ENCODE measurements around the gene FHAD1.

Gene FHAD1

GRCh38 chr1:15439325-15439724 is 192.3 kb downstream of the FHAD1 start:
- DNase-seq (ENCODE audit: low read depth): no peak

- DNase-seq (ENCODE audit: low read depth): no peak
These were observed 193.3 kb downstream of the FHAD1 start for GRCh38 chr1:15440357-15440756.

GRCh38 chr1:15441247-15441646 is 194.2 kb downstream of the FHAD1 start:
- no peak for DNase-seq (ENCODE audit: low read depth)

- DNase-seq (ENCODE audit: low read depth): no peak
These were observed 195.1 kb downstream of the FHAD1 start for GRCh38 chr1:15442119-15442518.

GRCh38 chr1:15442759-15443158 is 195.7 kb downstream of the FHAD1 start:
- DNase-seq (ENCODE audit: low read depth): no peak

GRCh38 chr1:15443281-15443680 is 196.3 kb downstream of the FHAD1 start:
- no peak for DNase-seq (ENCODE audit: low read depth)

- DNase-seq (ENCODE audit: low read depth): no peak
These were observed 197.7 kb downstream of the FHAD1 start for GRCh38 chr1:15444468-15445389.

- no peak for DNase-seq (ENCODE audit: low read depth)
These were observed 198.5 kb downstream of the FHAD1 start for GRCh38 chr1:15445390-15446122.

GRCh38 chr1:15446212-15446611 is 199.2 kb downstream of the FHAD1 start:
- no peak for DNase-seq (ENCODE audit: low read depth)
